ENCODE measurements around the gene CREM.

GRCh38 chr10:35213699-35214098, 87.1 kb downstream of the CREM start:
- TF ChIP-seq POLR2A (IDR thresholded peaks at IDR 0.05) (no peak), POLR2AphosphoS5 (IDR thresholded peaks at IDR 0.05) (no peak)
- TF ChIP-seq, protein P1, sequence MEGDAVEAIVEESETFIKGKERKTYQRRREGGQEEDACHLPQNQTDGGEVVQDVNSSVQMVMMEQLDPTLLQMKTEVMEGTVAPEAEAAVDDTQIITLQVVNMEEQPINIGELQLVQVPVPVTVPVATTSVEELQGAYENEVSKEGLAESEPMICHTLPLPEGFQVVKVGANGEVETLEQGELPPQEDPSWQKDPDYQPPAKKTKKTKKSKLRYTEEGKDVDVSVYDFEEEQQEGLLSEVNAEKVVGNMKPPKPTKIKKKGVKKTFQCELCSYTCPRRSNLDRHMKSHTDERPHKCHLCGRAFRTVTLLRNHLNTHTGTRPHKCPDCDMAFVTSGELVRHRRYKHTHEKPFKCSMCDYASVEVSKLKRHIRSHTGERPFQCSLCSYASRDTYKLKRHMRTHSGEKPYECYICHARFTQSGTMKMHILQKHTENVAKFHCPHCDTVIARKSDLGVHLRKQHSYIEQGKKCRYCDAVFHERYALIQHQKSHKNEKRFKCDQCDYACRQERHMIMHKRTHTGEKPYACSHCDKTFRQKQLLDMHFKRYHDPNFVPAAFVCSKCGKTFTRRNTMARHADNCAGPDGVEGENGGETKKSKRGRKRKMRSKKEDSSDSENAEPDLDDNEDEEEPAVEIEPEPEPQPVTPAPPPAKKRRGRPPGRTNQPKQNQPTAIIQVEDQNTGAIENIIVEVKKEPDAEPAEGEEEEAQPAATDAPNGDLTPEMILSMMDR (IDR thresholded peaks at IDR 0.05): no peak
